ENCODE measurements around the gene ALOX12B.

ALOX12B gene

GRCh38 chr17:8125947-8126490 lies 38.5 kb upstream of the ALOX12B start:
- peak overlapping the region; percentile 78 for H3K4me3 ChIP-seq (ENCODE audit: low read length)
- DNase-seq (ENCODE audit: low read depth) = no peak
- TF ChIP-seq, protein P1, sequence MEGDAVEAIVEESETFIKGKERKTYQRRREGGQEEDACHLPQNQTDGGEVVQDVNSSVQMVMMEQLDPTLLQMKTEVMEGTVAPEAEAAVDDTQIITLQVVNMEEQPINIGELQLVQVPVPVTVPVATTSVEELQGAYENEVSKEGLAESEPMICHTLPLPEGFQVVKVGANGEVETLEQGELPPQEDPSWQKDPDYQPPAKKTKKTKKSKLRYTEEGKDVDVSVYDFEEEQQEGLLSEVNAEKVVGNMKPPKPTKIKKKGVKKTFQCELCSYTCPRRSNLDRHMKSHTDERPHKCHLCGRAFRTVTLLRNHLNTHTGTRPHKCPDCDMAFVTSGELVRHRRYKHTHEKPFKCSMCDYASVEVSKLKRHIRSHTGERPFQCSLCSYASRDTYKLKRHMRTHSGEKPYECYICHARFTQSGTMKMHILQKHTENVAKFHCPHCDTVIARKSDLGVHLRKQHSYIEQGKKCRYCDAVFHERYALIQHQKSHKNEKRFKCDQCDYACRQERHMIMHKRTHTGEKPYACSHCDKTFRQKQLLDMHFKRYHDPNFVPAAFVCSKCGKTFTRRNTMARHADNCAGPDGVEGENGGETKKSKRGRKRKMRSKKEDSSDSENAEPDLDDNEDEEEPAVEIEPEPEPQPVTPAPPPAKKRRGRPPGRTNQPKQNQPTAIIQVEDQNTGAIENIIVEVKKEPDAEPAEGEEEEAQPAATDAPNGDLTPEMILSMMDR (conservative IDR thresholded peaks at IDR 0.05; ENCODE audit: low read depth, low read length) = no peak

DNA sequence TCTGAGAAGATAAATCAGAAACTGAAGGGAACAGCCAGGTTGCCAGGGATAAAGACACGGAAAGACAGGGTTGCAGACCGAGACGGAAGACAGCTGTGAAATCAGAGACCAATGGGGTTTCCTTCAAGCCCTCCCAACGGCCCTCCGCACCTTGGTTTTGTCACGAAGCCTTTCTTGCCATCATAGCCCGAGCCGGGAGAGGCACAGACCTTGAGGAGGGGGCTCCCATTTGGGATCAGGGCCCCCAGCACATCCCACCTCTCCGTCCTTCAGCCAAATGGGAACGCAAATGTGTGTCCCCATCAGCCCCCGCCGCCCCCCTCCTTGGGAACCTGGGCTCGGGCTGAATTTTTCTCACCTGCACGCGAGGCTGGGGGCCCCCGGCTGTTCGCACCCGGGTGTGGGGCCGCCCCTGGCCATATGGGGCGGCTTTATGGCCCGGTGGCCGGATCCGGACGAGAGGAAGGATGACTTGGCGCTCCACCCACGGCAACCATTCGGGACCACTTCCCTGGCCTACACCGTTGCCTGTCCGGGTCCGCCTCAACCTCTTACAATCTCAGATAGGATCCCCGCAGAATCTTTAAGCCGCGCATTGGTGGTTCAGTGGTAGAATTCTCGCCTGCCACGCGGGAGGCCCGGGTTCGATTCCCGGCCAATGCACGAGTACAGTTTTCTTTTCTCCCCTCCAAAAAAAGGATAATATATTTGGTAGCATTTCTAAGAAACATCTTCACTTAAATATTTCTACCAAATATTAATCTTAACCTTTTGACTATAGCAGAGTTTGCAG lies 37.8 kb upstream of the ALOX12B start:
- peak overlapping the region; percentile 78 for H3K4me3 ChIP-seq (ENCODE audit: low read length)
- TF ChIP-seq, protein P1 (conservative IDR thresholded peaks at IDR 0.05; ENCODE audit: low read depth, low read length) = no peak
- no peak for DNase-seq (ENCODE audit: low read depth)

DNA sequence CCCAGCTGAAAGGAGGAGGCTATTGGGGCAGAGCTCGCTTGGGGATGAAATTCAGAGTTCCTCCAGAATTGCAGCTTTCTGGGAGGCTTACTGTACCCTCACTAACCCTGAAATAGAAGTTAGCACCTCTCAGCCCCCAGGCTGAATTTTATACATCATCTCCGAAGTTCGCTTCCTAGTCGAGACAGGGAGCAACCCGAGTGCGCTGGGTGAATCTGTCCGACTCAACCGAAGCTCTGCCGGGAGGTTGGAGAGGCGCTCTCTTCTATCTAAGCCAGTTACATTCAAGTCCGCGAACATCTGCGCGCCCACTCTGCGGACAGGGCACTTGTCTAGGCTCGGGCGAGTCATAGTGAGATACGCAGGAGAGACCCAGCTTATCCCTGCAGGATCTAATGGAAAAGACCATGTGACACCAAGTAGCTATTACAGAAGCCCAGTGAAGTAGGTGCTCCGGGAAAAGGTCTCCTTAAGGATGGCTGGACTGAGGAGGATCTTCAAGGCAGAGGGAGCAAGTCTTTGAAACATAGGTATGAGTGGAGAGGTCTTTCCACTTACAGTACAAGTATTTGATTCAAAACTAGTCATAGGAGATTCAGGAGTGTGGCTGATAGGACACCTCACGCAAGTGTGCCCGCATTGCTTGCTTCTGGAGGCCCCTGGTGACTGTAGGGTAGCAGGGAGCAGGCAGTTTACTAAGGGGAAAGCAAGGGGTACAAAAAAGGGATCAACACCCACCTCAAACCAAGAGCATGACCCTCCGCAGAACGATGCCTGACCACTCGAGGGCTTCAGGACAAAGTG lies 37.0 kb upstream of the ALOX12B start:
- TF ChIP-seq, protein P1 (conservative IDR thresholded peaks at IDR 0.05; ENCODE audit: low read depth, low read length) = no peak
- peak overlapping the region; percentile 78 for H3K4me3 ChIP-seq (ENCODE audit: low read length)
- no peak for DNase-seq (ENCODE audit: low read depth)

- TF ChIP-seq, protein P1 (conservative IDR thresholded peaks at IDR 0.05; ENCODE audit: low read depth, low read length) = no peak
- H3K4me3 ChIP-seq (ENCODE audit: low read length) = peak within 1 kb of the TSS; percentile 78
- DNase-seq (ENCODE audit: low read depth) = no peak
These were observed 36.3 kb upstream of the ALOX12B start, which contains the start of gene HES7 for GRCh38 chr17:8123695-8124349. Gene HES7 (minus strand): TSS chr17:8124106. CDS start chr17:8124084, 22 bp downstream.

- no peak for DNase-seq (ENCODE audit: low read depth)
- TF ChIP-seq, protein P1 (conservative IDR thresholded peaks at IDR 0.05; ENCODE audit: low read depth, low read length) = no peak
- H3K4me3 ChIP-seq (ENCODE audit: low read length) = peak overlapping the region; percentile 78
These were observed 35.6 kb upstream of the ALOX12B start for GRCh38 chr17:8122924-8123694.

- TF ChIP-seq, protein P1 (conservative IDR thresholded peaks at IDR 0.05; ENCODE audit: low read depth, low read length) = no peak
- H3K4me3 ChIP-seq (ENCODE audit: low read length) = peak overlapping the region; percentile 78
- no peak for DNase-seq (ENCODE audit: low read depth)
These were observed 35.0 kb upstream of the ALOX12B start for GRCh38 chr17:8122422-8122923.

All from retinal pigment epithelial cell (primary cell).